DOHH2 (cell line): ENCODE measurements around the gene PCCA.

Experiments
- H3F3A ChIP-seq: fragments of 200-600 bp; sonication (generic), shearing (Covaris generic); 2 replicates; pipeline ENCODE4 v1.6.0; 2016; ENCODE audit warnings: antibody characterized with exemption, mild to moderate bottlenecking; ENCODE audit not compliant: control insufficient read depth, insufficient read depth
- H3K27ac ChIP-seq: fragments of 200-600 bp; sonication (generic); 2 replicates; pipeline ENCODE4 v1.5.1; 2014; ENCODE audit warnings: low read depth, mild to moderate bottlenecking, low read length, moderate library complexity
- H3K27me3 ChIP-seq: fragments of 200-600 bp; sonication (generic); 2 replicates; pipeline ENCODE4 v1.6.1; 2014; ENCODE audit warnings: mild to moderate bottlenecking, low read length, mixed read lengths; ENCODE audit not compliant: control insufficient read depth
- H3K36me3 ChIP-seq: fragments of 200-600 bp; sonication (generic); 2 replicates; pipeline ENCODE4 v1.6.1; 2014; ENCODE audit warnings: mild to moderate bottlenecking, low read length, moderate library complexity, mixed read lengths; ENCODE audit not compliant: control insufficient read depth
- H3K4me1 ChIP-seq: fragments of 200-600 bp; sonication (generic); 2 replicates; pipeline ENCODE4 v1.6.1; 2014; ENCODE audit warnings: mild to moderate bottlenecking, low read length, mixed read lengths; ENCODE audit not compliant: control insufficient read depth
- H3K4me2 ChIP-seq: fragments of 200-600 bp; sonication (generic); 2 replicates; pipeline ENCODE4 v1.6.0; 2014; ENCODE audit warnings: mild to moderate bottlenecking, low read length, moderate library complexity
- H3K4me3 ChIP-seq: fragments of 200-600 bp; sonication (generic); 2 replicates; pipeline ENCODE4 v1.5.1; 2014; ENCODE audit warnings: mild to moderate bottlenecking, low read length, mixed read lengths
- H3K79me2 ChIP-seq: fragments of 200-600 bp; sonication (generic); 2 replicates; pipeline ENCODE4 v1.6.1; 2014; ENCODE audit warnings: mild to moderate bottlenecking, low read length, mixed read lengths; ENCODE audit not compliant: control insufficient read depth
- H3K9me2 ChIP-seq: fragments of 200-600 bp; sonication (generic); replicated peaks from 2 replicates; pipeline ENCODE4 v1.6.1; 2014; ENCODE audit warnings: mild to moderate bottlenecking, low read length, mixed read lengths; ENCODE audit not compliant: control insufficient read depth
- H3K9me3 ChIP-seq: fragments of 200-600 bp; sonication (generic); 2 replicates; pipeline ENCODE4 v1.6.1; 2014; ENCODE audit warnings: antibody characterized with exemption, low read length, mixed read lengths; ENCODE audit not compliant: control insufficient read depth, insufficient read depth
- H4K20me1 ChIP-seq: fragments of 200-600 bp; sonication (generic); 2 replicates; pipeline ENCODE4 v1.6.0; 2014; ENCODE audit warnings: low read depth, mild to moderate bottlenecking, antibody characterized with exemption, low read length, moderate library complexity; ENCODE audit not compliant: control insufficient read depth, insufficient read depth
- CTCF ChIP-seq: fragments of 200-600 bp; sonication (generic); IDR thresholded peaks from one replicate; pipeline ENCODE4 v1.5.1; 2014; ENCODE audit warnings: antibody characterized with exemption, mild to moderate bottlenecking, low read depth, low read length; ENCODE audit not compliant: poor library complexity, severe bottlenecking
- EZH2phosphoT487 ChIP-seq: fragments of 200-600 bp; sonication (generic); IDR thresholded peaks from 2 replicates; pipeline ENCODE4 v1.6.1; 2017; ENCODE audit warnings: borderline replicate concordance, mild to moderate bottlenecking, antibody characterized with exemption, low read length, moderate library complexity, mixed read lengths

The PCCA gene

GRCh38 chr13:100273138-100273537 lies 184.2 kb downstream of the PCCA start:
- Histone ChIP-seq H3K4me1 (no peaks in the 10 kb centered on the region), H3K79me2 (no peaks in the 10 kb centered on the region), H3K4me3 (no peak overlapping the region), H3K27me3 (no peaks in the 10 kb centered on the region), H3K4me2 (no peak overlapping the region), H3K9me3 (no peaks in the 10 kb centered on the region), H3K27ac (no peak overlapping the region), H3K9me2 (no peaks in the 10 kb centered on the region), H3F3A (no peaks in the 10 kb centered on the region), H3K36me3 (no peaks in the 10 kb centered on the region), H4K20me1 (no peaks in the 10 kb centered on the region)
- TF ChIP-seq EZH2phosphoT487 (no peak), CTCF (no peak)

- Histone ChIP-seq H3K4me1 (no peaks in the 10 kb centered on the region), H3K4me3 (no peak overlapping the region), H3K79me2 (no peaks in the 10 kb centered on the region), H3K36me3 (no peaks in the 10 kb centered on the region), H3K27me3 (no peaks in the 10 kb centered on the region), H3K27ac (no peak overlapping the region), H3K4me2 (no peak overlapping the region), H3K9me3 (no peaks in the 10 kb centered on the region), H3F3A (no peaks in the 10 kb centered on the region), H3K9me2 (no peaks in the 10 kb centered on the region), H4K20me1 (no peaks in the 10 kb centered on the region)
- TF ChIP-seq CTCF (no peak), EZH2phosphoT487 (no peak)
These were observed 184.7 kb downstream of the PCCA start for GRCh38 chr13:100273552-100273951.

- TF ChIP-seq CTCF (no peak), EZH2phosphoT487 (no peak)
- H3K27ac ChIP-seq, result no peak overlapping the region
- H4K20me1 ChIP-seq, result no peaks in the 10 kb centered on the region
- no peaks in the 10 kb centered on the region for H3K9me3 ChIP-seq
- H3K9me2 ChIP-seq, result no peaks in the 10 kb centered on the region
- no peaks in the 10 kb centered on the region for H3K79me2 ChIP-seq
- H3K4me1 ChIP-seq, result no peaks in the 10 kb centered on the region
- H3K27me3 ChIP-seq, result no peaks in the 10 kb centered on the region
- H3K4me3 ChIP-seq, result no peak overlapping the region
- H3K36me3 ChIP-seq, result no peaks in the 10 kb centered on the region
- H3K4me2 ChIP-seq, result no peak overlapping the region
- no peaks in the 10 kb centered on the region for H3F3A ChIP-seq
These were observed 186.1 kb downstream of the PCCA start for GRCh38 chr13:100274942-100275506.

- no peaks in the 10 kb centered on the region for H3K79me2 ChIP-seq
- H3K36me3 ChIP-seq, result no peaks in the 10 kb centered on the region
- no peak overlapping the region for H3K4me2 ChIP-seq
- H3K27ac ChIP-seq, result no peak overlapping the region
- no peaks in the 10 kb centered on the region for H3K4me1 ChIP-seq
- no peaks in the 10 kb centered on the region for H4K20me1 ChIP-seq
- no peak overlapping the region for H3K4me3 ChIP-seq
- no peaks in the 10 kb centered on the region for H3K9me3 ChIP-seq
- TF ChIP-seq CTCF (no peak), EZH2phosphoT487 (no peak)
- no peaks in the 10 kb centered on the region for H3F3A ChIP-seq
- no peaks in the 10 kb centered on the region for H3K9me2 ChIP-seq
- no peaks in the 10 kb centered on the region for H3K27me3 ChIP-seq
These were observed 186.9 kb downstream of the PCCA start for GRCh38 chr13:100275746-100276145.
